ENCODE results near the gene MAST4.

The MAST4 gene

DNA sequence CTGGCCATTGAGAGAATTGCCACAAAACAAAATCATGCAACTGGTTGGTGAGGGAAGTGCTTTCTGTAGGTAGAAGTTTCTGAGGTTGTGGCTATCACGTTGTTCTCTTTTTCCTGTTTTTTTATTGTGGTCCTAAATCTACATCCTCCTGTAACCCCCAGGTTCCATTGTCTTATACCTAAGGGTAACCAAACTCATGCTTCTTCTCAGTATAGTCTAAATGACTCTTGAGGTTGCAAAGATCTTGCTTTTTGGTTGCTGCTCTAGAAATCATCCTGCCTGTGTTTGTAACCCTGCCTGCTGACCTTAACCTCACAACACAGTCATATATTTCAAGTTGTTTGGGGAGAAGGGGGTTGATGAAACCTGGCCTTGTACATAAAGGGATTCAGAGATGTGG, 327.3 kb downstream of the MAST4 start:
- no peak for DNase-seq

DNA sequence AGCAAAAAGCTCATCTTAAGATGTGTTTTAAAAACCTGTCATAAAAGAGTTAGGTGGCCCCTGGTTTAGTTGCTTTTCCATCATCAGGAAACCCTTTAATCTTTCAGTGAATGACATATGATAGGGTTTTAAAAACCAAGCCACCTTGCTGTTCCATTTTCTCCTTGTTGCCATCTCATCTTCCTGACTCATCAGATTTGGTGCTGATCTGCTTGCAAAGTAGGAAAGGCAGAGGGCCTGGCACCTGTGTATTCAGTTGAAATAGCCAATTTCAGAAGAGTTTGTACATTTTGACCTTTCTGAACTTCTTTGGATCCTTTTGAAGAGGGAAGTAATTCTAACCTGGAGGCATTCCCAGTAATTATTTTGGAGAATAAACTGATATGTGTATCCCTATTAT, 327.7 kb downstream of the MAST4 start:
- no peak for DNase-seq

DNA sequence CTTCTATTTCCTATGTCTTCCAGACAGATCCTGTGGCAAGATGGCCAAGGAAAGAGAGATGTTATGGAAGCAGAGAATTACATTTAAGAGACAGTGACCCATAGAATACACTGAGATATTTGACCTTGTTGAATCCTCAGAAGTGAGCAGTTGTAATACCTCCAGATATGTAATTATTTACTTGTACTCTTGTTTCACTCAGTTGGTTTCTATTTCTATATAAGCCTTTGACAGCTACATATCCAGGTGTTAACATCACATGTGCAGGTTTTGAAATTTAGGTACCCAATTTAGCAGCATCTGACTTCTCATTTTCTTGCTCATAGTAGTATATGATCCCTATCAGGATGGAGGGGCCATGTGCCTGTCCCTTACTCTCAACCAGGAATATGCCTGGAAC, 330.9 kb downstream of the MAST4 start:
- no peak for DNase-seq

DNA sequence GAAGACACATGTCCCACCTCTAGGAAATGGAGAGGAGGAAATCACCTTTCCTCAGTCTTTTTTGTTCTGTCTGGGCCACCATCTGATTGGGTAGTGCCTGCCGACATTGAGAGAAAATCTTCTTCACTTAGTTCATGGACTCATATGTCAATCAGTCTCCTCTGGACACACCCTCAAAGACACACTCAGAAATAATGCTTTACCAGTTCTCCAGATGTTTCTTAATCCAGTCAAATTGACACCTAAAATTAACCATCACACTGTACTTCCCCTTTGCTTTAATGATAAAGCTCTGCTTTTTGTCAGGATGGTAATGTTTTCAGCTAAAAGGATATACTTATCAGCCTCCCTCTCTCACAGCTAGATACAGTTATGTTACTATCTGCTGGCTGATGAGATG, 333.1 kb downstream of the MAST4 start:
- no peak for DNase-seq

DNA sequence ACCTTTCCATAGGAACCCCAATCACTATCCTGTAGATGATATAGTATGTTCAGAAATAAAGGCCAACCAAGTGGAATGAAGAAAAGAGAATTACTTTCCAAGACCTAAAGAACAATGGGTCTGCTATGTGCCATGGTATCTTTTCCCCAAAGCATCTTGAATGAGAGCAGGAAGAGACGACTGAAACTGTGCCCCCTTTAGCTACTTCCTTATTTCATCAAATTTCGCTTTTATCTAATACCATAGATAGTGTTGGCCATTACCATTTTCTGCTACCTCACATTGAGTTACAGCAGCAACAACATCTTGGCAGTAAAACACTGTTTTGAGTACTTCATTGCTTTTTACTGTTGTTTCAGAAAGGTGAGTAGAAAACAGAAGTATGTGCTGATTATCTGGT, 333.8 kb downstream of the MAST4 start:
- DNase-seq = no peak

DNA sequence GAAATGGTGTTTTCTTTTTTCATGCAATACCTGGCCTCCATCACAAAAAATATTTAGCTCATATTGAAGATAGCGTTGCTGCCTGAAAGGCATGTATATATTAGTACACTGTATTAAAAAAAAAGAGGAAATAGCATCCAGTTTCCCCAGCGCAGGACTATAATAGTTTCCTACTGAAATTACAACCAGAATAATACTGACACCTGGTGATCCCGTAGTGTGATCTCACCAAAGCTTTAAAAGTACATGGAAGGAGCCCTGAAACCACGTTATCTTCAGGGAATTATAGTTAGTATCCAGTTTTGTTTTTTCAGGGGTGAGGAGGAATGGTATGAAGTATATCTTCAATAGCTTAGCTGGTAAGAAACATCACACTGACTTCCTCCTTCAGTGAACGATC, 335.5 kb downstream of the MAST4 start:
- DNase-seq = no peak

DNA sequence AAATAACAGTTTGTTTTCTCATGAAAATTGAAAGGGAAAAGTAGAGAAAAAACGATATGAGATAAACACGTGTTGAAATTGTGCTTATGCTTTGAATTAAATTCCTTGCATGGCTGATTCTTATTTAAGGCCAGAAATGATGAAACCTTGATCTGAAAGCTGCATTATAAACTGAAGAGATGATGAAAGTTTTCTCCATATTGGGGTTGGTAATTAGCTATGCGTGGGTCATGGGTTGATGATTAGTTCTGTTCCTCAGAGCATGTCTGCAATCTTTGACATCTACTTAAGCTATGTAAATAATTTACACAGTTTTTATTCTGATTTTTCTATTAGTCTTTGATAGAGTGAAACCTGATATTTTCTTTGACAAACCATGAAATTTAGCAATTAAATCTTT, 336.3 kb downstream of the MAST4 start:
- no peak for DNase-seq

DNA sequence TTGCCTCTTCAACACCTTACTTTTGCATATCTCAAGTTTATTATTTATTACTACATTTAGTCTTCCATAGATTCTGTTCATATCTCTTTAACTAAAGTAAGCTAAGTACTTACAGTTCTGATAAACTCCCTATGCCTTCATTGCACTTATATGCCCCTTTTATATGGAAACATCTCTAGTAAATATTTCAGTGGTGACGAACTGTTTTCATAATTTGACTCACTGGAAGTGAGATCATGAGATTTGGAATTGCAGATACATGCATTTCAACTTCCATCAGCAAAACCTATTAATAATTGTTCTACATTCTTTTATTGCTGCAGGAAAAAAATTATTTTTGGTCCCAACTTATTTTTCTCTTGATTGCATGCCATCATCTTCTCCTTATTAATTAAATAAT, 336.9 kb downstream of the MAST4 start:
- DNase-seq = no peak

DNA sequence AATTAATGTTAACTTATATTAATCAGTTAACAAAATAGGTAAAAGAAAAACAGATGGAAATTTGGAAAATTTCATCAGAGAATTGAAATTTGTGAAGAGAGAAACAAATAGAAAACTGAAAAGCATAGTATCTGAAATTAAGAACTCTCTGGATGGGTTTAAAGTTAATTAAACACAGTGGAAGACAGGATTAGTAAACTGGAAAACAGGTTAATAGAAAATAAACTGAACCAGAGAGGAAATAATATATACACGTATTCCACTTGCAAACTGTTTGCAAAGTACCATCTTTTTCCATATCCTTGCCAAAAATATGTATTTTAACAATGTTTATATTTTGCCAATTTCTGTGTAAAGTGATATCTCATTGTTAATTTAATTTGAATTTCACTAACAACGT, 342.9 kb downstream of the MAST4 start:
- no peak for DNase-seq

DNA sequence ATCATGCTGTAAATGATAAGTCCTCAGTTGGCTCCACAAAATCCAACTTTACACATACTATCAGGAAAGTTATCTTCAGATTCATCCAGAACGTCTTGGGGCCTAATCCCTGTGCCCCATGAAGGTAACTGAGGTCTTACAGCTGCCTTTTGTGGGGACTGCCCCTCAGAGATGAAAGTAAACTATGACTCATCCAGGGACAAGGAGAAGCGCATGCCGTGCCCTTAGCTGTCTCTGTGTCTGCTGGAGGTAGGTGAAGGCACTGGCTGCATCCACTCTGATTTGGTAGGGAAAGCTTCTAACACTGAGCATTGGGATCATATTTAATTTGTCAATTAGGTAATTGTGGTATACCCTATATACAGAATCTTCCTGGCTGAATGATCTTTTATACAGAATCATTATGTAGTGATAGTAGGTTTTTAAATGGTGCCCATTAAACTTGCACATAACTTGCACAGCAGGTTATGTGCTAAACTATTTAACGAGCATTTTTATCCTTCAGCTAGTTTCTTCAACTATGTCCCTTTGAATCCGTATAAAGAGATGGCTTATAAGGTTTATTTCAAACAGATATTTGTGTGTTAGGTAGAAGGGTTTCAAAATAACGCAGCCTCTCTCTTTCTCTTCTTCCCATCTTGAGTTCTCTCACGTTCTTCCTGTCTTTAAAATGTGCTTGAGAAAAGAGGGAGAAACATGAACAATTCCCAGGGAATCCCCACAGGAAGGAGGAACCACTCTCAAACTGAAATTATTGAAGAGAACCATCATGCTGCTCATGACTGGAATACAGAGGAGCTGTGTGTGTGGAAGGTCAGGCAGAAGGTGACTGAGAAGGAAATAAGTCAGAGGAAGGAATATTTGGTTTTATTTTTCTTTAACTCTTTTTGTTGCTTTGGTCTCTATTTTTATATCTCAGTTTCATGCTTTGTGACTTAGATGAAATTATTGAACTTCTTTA, 349.5 kb downstream of the MAST4 start:
- DNase-seq = no peak

DNA sequence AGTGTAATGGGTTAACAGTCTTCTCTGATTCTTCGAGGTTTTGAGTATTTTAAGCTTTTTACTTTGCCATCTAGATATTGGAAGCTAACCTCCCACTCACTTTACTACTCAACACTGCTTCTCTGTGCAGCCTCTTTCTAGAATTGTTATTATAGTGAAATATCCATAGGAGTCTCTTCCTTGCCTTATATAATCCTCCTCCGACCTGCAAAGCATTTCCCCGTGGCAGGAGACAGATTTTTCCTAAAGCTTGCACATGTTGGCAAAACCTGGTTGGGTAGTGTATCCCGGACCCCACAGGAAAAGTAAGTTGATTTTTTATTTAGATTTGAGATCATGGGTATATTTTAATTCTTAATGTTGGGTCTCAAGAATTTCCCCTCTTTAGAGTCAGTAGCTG, 351.3 kb downstream of the MAST4 start:
- DNase-seq = no peak

DNA sequence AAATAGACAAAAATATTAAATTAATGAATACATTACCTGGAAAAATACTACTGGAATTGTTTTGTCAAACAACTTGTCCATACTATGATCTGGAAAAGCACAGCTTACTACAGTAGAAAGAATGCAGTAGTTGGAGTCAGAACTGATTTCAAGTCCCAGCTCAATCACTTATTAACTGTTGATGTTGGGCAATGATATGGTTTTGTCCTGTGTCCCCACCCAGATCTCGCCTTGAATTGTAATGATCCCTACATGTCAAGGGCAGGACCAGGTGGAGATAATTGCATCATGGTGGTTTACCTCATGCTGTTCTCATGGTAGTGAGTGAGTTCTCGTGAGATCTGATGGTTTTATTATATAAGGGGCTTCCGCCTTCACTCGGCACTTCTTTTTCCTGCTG, 352.9 kb downstream of the MAST4 start:
- no peak for DNase-seq

DNA sequence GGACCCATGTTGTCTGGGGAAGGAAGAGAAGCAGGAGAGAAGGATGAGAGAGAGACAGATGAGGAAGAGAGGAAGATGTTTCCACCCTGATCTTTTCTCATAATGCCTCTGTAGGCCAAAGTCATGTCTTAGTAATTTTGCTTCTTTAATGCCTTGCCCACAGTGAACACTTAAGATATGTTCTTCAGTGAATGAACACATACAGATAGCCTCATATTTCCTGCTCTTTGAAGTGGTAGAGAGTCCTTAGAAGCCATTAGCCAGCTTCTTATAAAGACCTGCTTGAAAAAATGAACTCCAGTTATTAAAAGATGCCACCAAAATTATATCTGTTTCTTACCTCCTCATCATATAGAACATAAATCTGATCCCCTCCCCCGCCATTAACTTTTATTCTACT, 356.0 kb downstream of the MAST4 start:
- no peak for DNase-seq

DNA sequence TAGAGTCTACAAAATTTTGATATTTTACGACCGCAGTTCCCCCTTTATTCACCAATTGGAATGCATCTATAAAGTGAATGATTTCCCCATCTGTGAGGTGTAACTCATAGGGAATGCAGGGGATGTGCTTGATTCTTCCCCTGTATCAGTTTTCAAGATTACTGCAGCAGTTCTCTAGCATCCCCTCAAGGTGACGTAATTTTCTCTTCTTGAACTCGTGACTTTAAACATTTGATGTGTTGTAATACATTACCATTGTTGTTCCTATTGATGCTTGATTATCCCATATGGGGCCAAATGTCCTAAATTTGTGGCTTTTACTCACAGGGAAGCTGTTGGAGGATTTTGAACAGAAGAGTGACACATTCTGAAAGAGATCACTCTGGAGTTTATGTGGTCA, 360.2 kb downstream of the MAST4 start:
- no peak for DNase-seq

DNA sequence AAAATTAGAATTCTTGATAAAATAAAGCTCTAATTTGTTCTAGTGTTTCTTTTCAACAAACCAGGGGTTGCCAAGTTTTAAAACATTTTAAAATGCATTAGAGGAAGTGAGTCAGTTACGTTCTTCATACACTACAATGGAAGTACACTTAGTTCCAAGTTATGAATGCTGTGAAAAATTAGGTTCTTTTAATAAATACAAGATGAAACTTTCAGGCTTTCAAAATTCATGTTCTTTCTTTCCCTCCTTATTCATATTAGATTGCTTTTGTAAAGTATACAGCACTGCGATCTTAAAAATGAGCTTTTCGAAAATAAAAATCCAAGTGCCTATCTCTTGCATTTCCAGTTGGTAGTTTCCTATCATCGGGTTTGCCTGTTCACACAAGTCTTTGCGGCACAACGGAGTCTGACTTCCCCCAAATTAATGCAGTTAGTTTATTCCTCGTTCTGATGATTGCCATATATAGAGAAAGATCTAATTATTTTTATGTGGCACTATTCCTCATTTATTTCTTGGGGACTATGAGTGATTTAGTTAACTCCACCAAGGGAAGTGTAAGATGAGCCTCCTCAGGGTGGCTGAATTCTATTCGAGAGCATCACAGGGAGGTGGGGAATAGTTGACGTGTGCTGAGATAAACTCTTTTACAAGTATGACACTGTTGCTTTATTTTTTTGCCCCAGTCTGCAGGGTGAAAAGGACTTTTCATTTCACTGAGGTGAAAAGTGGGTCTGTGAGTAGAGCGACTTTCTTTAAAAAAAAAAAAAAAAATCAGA, 362.2 kb downstream of the MAST4 start:
- DNase-seq = no peak

DNA sequence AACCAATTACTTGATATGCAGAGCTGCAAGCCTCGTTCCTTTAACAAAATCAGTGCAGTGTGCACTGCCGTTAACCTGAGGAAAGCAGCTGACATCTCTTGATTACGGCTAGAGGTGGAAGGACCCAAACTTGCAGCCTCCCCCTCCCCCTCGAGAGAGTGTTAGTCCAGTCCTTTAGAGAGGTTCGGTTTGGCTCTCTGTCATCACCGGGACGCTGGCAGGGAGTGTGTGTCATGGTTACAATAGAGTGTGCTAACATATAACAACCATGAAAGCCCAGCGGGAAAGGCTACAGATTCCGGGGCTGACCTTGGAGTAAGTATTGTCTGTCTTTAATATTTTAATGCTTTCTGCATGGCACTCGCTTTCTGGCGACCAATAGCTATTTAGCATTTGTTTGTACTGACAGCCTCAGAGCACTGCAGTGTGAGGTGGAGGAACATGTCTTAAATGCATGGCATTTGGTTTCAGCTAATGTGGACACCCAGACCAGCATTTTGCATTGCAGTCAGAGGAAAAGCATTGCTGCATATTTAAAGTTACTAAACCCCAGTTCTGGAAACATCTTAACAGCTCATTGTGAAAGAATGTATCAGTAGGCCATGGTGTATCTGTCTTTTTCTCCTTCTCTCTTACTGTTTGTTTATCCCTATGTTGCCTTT, 362.9 kb downstream of the MAST4 start:
- no peak for DNase-seq

DNA sequence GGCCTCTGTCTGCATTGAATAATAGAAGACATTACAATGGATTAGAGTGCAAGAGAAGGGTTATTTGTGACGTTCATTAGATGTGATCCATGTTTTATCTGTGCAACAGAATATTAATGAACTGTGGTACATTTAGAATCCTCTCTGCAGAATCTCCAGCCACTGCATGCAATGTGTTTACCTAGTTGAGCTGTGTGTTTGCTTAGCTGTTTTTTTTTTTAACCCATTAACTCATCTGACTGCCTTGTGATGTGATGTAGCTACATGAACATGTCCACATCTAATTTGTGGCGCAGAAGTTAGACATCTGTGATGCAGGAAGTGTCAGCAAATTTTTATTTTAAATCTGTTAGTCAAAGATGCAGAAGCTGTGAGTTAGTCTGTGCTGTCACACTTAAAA, 363.5 kb downstream of the MAST4 start:
- DNase-seq = peak; percentile 51

DNA sequence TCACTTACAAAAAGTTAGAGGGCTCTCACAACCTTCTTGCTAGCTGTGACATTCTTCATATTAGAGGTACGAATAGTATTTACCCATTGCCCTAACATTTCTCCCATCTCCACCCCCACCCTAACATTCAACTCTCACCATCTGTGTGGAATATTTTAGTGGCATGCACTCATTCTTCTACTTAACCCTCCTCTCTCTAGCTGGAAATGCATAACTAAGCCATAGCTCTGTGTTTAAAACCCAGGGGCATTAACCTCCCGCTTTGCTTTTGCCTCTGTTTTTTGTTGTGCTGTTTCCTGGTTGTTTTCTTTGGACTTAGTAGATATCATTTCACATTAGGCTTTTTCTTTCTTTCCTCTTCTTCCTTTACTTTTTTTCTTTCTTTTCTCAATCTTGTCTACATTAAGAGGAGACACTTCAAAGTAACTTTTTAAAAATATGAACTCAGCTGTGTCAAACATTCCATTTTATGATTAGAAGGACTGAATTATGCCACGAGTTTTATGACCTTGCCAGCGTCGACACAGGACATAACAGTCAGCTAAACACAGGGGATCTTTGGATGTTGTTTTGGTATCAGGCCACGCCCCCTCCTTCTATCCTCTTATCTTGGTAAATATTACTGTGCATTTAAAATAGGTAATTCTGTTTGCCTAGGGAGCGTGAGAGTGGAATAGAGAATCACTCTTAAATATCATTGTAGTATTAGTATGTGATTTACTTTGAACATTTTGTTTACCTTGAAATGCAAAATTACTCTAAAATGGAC, 364.4 kb downstream of the MAST4 start:
- DNase-seq = peak; percentile 50

DNA sequence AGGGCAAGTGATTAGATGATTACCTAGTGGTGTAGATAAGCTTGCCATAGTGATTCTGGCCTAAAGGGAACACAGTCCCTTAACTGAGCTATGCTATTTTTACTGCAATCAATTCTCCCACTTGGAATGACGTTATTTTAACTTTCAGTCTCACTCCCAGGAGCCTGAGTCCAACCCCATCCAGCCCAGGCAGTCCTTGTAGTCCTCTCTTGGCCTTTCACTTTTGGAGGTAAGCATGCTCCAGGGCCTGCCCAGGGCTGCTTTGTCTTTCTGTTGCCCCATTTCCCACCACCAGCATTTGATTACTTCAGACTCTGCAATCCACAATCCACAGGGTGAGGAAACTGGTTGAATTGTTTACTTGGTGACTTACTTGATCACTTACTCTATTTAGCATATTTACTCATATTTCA, 367.4 kb downstream of the MAST4 start:
- no peak for DNase-seq

DNA sequence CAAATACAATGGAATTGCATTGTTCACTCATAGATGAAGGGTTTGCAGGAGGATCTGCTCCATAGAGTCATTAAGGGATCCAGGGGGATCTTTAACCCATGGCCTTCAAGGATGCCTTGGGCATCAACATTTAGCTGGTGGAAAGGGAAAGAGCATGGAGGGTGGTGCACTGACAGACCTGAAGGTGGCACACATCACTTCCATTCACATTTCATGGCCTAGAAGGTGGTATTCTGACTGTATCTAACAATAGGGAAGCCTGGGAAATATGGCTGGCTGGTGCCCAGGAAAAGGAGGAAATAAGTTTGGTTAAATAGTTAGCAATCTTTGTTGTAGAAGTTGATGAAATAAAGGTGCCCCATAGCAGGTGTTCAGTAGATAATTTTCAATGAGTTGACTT, 370.2 kb downstream of the MAST4 start:
- no peak for DNase-seq

DNA sequence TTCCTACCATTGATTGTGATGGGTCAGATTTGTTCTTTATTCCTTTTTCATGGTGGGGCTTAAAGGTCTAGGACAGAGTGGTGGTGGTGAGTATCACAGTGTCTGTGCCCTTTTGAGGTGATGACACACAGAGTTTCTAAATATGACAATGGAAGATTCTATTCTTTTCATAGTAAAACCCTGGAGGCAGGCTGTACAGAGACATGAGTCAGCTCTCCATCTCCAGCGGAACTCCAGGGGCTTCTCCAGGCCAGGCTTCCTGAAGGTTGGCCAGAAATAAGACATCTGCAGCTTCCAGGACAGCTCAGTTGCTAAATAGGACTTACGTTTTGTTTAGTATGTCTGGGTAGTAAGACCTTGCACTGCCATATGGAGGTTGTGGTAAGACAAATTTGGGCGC, 370.9 kb downstream of the MAST4 start:
- DNase-seq = no peak

DNA sequence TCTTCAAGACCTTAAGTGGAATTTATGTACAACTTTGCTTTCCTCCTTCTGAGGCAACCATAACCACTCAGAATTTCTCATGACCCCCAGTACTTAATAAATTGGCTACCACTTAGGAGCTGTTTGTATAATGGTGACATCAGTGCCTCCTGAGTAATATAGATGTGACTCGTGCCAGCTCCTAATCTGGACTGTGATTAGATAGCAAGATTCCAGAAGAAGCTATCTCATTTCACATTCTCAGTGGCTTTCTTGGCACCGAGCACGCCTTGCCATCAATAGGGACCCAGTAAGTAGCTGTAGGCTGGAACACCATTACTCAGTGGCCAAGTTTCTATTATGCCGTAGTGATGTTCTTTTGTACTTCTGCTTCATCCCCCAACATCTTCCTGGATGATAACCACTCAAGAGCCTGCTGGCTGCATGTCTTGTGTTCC, 371.7 kb downstream of the MAST4 start:
- DNase-seq = no peak

DNA sequence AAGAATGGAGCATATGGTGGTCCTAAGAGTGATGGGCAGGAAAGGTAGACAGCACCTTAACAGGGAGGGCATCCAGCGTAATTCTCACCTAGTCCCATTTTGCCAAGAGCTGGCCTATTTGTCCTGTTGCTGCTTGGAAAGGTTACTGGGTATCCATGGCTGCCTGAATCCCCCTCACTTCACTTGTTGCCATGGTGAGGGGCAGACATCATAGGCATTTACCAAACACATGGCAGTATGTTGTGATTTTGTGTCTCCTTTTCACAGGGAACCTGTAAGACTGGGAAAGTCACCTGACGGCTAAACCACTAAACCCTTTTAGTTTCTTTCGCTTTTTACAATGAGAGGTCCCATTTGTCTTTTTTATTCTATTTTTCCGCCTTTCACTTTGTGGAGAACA, 373.3 kb downstream of the MAST4 start:
- no peak for DNase-seq

Measured in NCI-H1694 treated with DMSO at 0.1 percent for 48 hours (cell line).